PC-3 (cell line): ENCODE data around the gene U2AF1L4. TPM values are rescaled to one million over a fixed set of nuclear protein-coding genes. Genes with fewer than 3 reads are reported as not detected.

Source experiments
- ATAC-seq: fragments of 200-7000 bp; cut with Tn5 transposase; 2 replicates; pipeline ENCODE4 v1.9.1; 2020; ENCODE audit warnings: mild to moderate bottlenecking, moderate library complexity
- BruUV-seq: library from RNA; stranded (reverse); fragments of 400-500 nt; replicated peaks from 2 replicates; lab custom pipeline; 2021; lab: Mats Ljungman, UMichigan
- CTCF ChIA-PET: fragments of 300-600 bp; sonication (Branson Sonifier 250); formaldehyde crosslinking; loops from one replicate; lab custom pipeline; 2022; ENCODE audit warnings: antibody characterized with exemption; lab: Charles Lee
- POLR2A ChIA-PET: fragments of 300-600 bp; sonication (Branson Sonifier 250); formaldehyde crosslinking; loops from one replicate; lab custom pipeline; 2022; ENCODE audit warnings: antibody characterized with exemption; ENCODE audit not compliant: unreplicated experiment; lab: Charles Lee
- DNase-seq: peaks from one replicate; pipeline ENCODE4 v3.0.0-alpha.2; 2015
- H2AFZ ChIP-seq: fragments of 300-600 bp; sonication (generic); 2 replicates; pipeline ENCODE4 v1.6.0; 2016; ENCODE audit warnings: antibody characterized with exemption, low read length
- H3F3A ChIP-seq: fragments of 300-600 bp; sonication (generic); one replicate; pipeline ENCODE4 v1.6.0; 2017; ENCODE audit warnings: antibody characterized with exemption, low read length, control low read depth, mild to moderate bottlenecking; ENCODE audit not compliant: unreplicated experiment
- H3K27ac ChIP-seq: fragments of 300-600 bp; sonication (generic); 2 replicates; pipeline ENCODE4 v1.5.1; 2016; ENCODE audit warnings: mild to moderate bottlenecking, low read length
- H3K27me3 ChIP-seq: fragments of 300-600 bp; sonication (generic); 2 replicates; pipeline ENCODE4 v1.6.1; 2016; ENCODE audit warnings: low read length, mixed read lengths
- H3K36me3 ChIP-seq: fragments of 300-600 bp; sonication (generic); 2 replicates; pipeline ENCODE4 v1.6.1; 2016; ENCODE audit warnings: low read depth, mixed run types, low read length, mixed read lengths
- H3K4me1 ChIP-seq: fragments of 300-600 bp; sonication (generic); 2 replicates; pipeline ENCODE4 v1.5.1; 2016; ENCODE audit warnings: low read length; ENCODE audit not compliant: insufficient read depth
- H3K4me2 ChIP-seq: fragments of 300-600 bp; sonication (generic); 2 replicates; pipeline ENCODE4 v1.6.0; 2016; ENCODE audit warnings: low read length
- H3K4me3 ChIP-seq: fragments of 300-600 bp; sonication (generic); 2 replicates; pipeline ENCODE4 v1.5.1; 2016; ENCODE audit warnings: mild to moderate bottlenecking, low read length, mixed read lengths
- H3K79me2 ChIP-seq: fragments of 300-600 bp; sonication (generic); 2 replicates; pipeline ENCODE4 v1.6.1; 2017; ENCODE audit warnings: low read length, mixed read lengths
- H3K9ac ChIP-seq: fragments of 300-600 bp; sonication (generic); 2 replicates; pipeline ENCODE4 v1.6.0; 2016; ENCODE audit warnings: mild to moderate bottlenecking, low read length
- H3K9me2 ChIP-seq: fragments of 300-600 bp; sonication (generic); replicated peaks from 2 replicates; pipeline ENCODE4 v1.6.1; 2016; ENCODE audit warnings: mixed run types, low read length, mixed read lengths
- H3K9me3 ChIP-seq: fragments of 300-600 bp; sonication (generic); 2 replicates; pipeline ENCODE4 v1.6.1; 2016; ENCODE audit warnings: low read length, mixed read lengths
- H4K20me1 ChIP-seq: fragments of 300-600 bp; sonication (generic); 2 replicates; pipeline ENCODE4 v1.6.1; 2016; ENCODE audit warnings: low read length, mixed read lengths
- EZH2 ChIP-seq: fragments of 300-600 bp; sonication (generic); IDR thresholded peaks from one replicate; pipeline ENCODE4 v1.6.1; 2017; ENCODE audit warnings: antibody characterized with exemption, mild to moderate bottlenecking, low read length; ENCODE audit not compliant: unreplicated experiment
- EZH2phosphoT487 ChIP-seq: fragments of 300-600 bp; sonication (generic); IDR thresholded peaks from 2 replicates; pipeline ENCODE4 v1.6.1; 2018; ENCODE audit warnings: mild to moderate bottlenecking, antibody characterized with exemption, low read length, borderline replicate concordance
- intact Hi-C: fragments of 100-400 bp; cut with micrococcal nuclease; formaldehyde crosslinking; loops from 2 replicates; pipeline ENCODE4 v1.9.0; 2023
- total RNA-seq: library from RNA; depleted of rRNA; stranded (reverse); fragments of >200 nt; gene quantifications from 2 replicates; pipeline ENCODE4 v1.2.3, GENCODE V29; 2014
- TF ChIP-seq, protein P1 (sequence below): fragments of 300-600 bp; sonication (generic); conservative IDR thresholded peaks from 2 replicates; pipeline ENCODE4 v1.5.1; 2017; ENCODE audit warnings: antibody characterized with exemption, low read depth, mild to moderate bottlenecking, low read length

U2AF1L4 gene
- total RNA-seq, 1 experiment from 2014 or later = 7.8 TPM

DNA sequence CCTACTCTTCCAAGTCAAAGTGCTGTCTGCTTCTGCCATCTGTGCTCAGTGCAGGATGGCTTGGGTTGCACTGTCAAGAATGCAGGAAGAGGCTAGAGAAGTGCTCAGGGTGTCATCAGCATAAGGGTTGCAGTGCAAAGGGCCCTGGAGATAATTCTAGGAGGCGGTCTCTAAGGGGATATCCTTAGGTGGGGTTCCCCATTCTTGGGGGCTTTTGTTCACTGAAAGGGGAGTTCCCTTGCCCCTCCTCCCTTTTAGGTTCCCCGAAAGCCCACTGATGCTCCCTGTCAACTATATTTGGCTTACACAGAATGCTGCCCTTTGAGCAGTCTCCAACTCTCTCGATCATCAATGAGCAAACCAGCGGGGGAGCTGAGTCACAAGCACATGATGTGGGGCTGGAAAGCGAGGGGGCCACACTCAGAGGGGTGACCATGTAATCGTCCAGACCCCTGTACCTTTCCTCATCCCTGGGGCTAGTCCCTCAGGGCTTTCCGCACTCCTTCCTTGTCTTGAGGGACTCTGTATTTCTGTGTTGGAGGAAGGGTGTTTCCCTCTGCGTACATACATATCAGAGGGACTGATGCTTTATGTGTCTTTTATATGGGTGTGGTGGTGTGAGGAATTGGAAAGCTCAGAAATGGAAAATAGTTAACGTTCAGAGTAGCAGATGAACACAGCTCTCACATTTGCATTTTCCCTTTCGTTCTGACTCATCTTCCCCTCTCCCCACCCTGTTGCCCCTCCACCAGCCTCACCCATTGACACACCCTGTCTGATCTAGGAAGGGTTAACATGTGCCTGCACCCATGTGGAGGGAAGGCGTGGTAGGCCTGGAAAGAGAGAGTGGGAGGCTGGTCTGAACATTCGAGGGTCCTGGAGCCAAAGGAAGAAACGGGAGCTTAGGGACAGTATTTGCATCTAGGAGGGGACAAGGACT is 34.2 kb downstream of the U2AF1L4 start:
- Histone ChIP-seq H3K4me2 (0 out of 2 replicates have a peak overlapping the region, but pooled peaks have one; percentile 6), H3K9me3 (no peaks in the 10 kb centered on the region), H3K4me3 (no peak overlapping the region), H2AFZ (no peak overlapping the region), H3K4me1 (peaks cover 7% of the 10 kb centered on the region; the same call in 1 of the 2 replicates), H4K20me1 (no peaks in the 10 kb centered on the region), H3K27me3 (no peaks in the 10 kb centered on the region), H3K9me2 (no peaks in the 10 kb centered on the region), H3K27ac (no peak overlapping the region), H3F3A (no peaks in the 10 kb centered on the region), H3K9ac (no peak overlapping the region), H3K79me2 (peaks cover 8% of the 10 kb centered on the region; the same call in 1 of the 2 replicates), H3K36me3 (no peaks in the 10 kb centered on the region)
- no peak for TF ChIP-seq EZH2
- TF ChIP-seq, protein P1, sequence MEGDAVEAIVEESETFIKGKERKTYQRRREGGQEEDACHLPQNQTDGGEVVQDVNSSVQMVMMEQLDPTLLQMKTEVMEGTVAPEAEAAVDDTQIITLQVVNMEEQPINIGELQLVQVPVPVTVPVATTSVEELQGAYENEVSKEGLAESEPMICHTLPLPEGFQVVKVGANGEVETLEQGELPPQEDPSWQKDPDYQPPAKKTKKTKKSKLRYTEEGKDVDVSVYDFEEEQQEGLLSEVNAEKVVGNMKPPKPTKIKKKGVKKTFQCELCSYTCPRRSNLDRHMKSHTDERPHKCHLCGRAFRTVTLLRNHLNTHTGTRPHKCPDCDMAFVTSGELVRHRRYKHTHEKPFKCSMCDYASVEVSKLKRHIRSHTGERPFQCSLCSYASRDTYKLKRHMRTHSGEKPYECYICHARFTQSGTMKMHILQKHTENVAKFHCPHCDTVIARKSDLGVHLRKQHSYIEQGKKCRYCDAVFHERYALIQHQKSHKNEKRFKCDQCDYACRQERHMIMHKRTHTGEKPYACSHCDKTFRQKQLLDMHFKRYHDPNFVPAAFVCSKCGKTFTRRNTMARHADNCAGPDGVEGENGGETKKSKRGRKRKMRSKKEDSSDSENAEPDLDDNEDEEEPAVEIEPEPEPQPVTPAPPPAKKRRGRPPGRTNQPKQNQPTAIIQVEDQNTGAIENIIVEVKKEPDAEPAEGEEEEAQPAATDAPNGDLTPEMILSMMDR = no peak
- TF ChIP-seq EZH2phosphoT487 = no peak
- ChIA-PET POLR2A (interaction anchor here (0.6 kb wide), 1 partner anchor 120 kb away, joined by 3 read pairs; no protein-coding TSS in a partner anchor), CTCF (no interaction called here)
- ATAC-seq (peak; percentile 59), DNase-seq (no peak)
- intact Hi-C loops = loop anchor here (10.0 kb wide), 1 partner anchor 224 kb away; the partner anchor contains the start of gene LRFN3
- no TSS peak for BruUV-seq

DNA sequence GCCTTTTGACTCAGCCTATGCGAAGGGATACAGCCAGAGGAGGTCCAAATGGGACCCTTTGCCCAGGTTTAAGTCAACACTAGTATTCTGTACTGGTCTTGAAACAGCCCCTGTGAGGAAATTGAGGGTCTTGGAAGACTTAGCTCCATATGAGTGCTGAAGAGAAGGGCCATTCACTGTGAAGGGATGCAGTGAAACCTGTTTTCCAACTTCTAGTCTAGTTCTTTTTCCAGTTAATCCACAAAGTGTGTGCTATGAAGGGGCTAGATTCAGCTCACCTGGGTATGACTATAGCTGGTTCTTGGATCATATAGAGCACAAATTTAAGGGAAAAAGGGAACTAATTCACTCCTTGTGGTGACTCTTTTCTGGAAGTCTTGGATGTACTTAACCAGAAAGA is 36.8 kb downstream of the U2AF1L4 start:
- POLR2A ChIA-PET = interaction anchor here (0.7 kb wide), 1 partner anchor 160 kb away, joined by 16 read pairs; no protein-coding TSS in a partner anchor

More for the DNA sequence above, 36.8 kb downstream of the U2AF1L4 start:
- CTCF ChIA-PET = no interaction called here
- H3K36me3 ChIP-seq = no peaks in the 10 kb centered on the region
- TF ChIP-seq EZH2phosphoT487 (no peak), EZH2 (no peak)
- TF ChIP-seq, protein P1 = no peak
- BruUV-seq = no TSS peak
- no peaks in the 10 kb centered on the region for H3K27me3 ChIP-seq
- H2AFZ ChIP-seq = no peak overlapping the region
- no peak for ATAC-seq
- H4K20me1 ChIP-seq = no peaks in the 10 kb centered on the region
- H3K79me2 ChIP-seq = no peaks in the 10 kb centered on the region
- H3K4me2 ChIP-seq = no peak overlapping the region
- H3K9ac ChIP-seq = no peak overlapping the region
- H3K9me2 ChIP-seq = no peaks in the 10 kb centered on the region
- DNase-seq = peak; percentile 42
- no peaks in the 10 kb centered on the region for H3K4me1 ChIP-seq
- no peak overlapping the region for H3K27ac ChIP-seq
- no peaks in the 10 kb centered on the region for H3F3A ChIP-seq
- no peak overlapping the region for H3K4me3 ChIP-seq
- H3K9me3 ChIP-seq = no peaks in the 10 kb centered on the region
- intact Hi-C loops = no loop called here
